HEK293 (cell line): Measurements from ENCODE around the gene IRF6.

ENCODE experiments used
- CTCF ChIA-PET: fragments of 350-600 bp; formaldehyde crosslinking; extraction: SDS; loops from one replicate; lab custom pipeline; 2021; ENCODE audit warnings: antibody characterized with exemption; lab: Yijun Ruan, JAX
- POLR2A ChIA-PET: fragments of 300-600 bp; formaldehyde crosslinking; extraction: SDS; loops from one replicate; lab custom pipeline; 2020; ENCODE audit warnings: antibody characterized with exemption, inconsistent platforms; lab: Yijun Ruan, JAX
- H3K27ac ChIP-seq: fragments of 200-500 bp; sonication (Bioruptor generic); 2 replicates; pipeline ENCODE4 v1.5.1; 2014; ENCODE audit warnings: low read depth, low read length, control low read depth, inconsistent platforms; ENCODE audit errors: extremely low read depth
- H3K36me3 ChIP-seq, 2 experiments: fragments of 200-500 bp in 1 of 2; sonication (Bioruptor generic) in 1 of 2; 1 replicate in 1 of 2; 2 replicates in 1 of 2; pipeline ENCODE4 v1.5.1; 2014 to 2017; ENCODE audit warnings: inconsistent platforms in 2 of 2, low read length in 2 of 2; ENCODE audit not compliant: control insufficient read depth in 2 of 2, insufficient read depth in 1 of 2
- H3K4me1 ChIP-seq: fragments of 200-500 bp; sonication (Bioruptor generic); 2 replicates; pipeline ENCODE4 v1.5.1; 2014; ENCODE audit warnings: mild to moderate bottlenecking, low read length, inconsistent platforms; ENCODE audit not compliant: control insufficient read depth, insufficient read depth
- H3K4me3 ChIP-seq: 2 replicates; pipeline ENCODE4 v1.5.1; 2011; ENCODE audit warnings: low read depth, mild to moderate bottlenecking, control low read depth, low read length, moderate library complexity
- H3K9me3 ChIP-seq: fragments of 200-500 bp; sonication (Bioruptor generic); 2 replicates; pipeline ENCODE4 v1.5.1; 2014; ENCODE audit warnings: low read depth, low read length, inconsistent platforms; ENCODE audit not compliant: control insufficient read depth, insufficient read depth
- BCL11A ChIP-seq: fragments of 450-650 bp; formaldehyde crosslinking; IDR thresholded peaks from 2 replicates; pipeline ENCODE4 v1.5.1; 2016; ENCODE audit warnings: low read depth, missing biosample characterization, missing genetic modification characterization
- SCRT2 ChIP-seq: fragments of 450-650 bp; formaldehyde crosslinking; IDR thresholded peaks from 2 replicates; pipeline ENCODE4 v1.5.1; 2016; ENCODE audit warnings: missing biosample characterization, missing genetic modification characterization
- SP7 ChIP-seq: fragments of 450-650 bp; formaldehyde crosslinking; IDR thresholded peaks from 2 replicates; pipeline ENCODE4 v1.5.1; 2016; ENCODE audit warnings: missing biosample characterization, missing genetic modification characterization
- TCF7L2 ChIP-seq: IDR thresholded peaks from 2 replicates; pipeline ENCODE4 v1.6.1; 2011; ENCODE audit warnings: low read depth, mild to moderate bottlenecking, inconsistent platforms, low read length, moderate library complexity, borderline replicate concordance
- ZBTB17 ChIP-seq: fragments of 450-650 bp; formaldehyde crosslinking; IDR thresholded peaks from 2 replicates; pipeline ENCODE4 v1.5.1; 2016; ENCODE audit warnings: missing biosample characterization, missing genetic modification characterization
- ZBTB20 ChIP-seq: fragments of 450-650 bp; formaldehyde crosslinking; IDR thresholded peaks from 2 replicates; pipeline ENCODE4 v1.5.1; 2016; ENCODE audit warnings: missing biosample characterization, missing genetic modification characterization
- ZBTB8A ChIP-seq: fragments of 450-650 bp; formaldehyde crosslinking; IDR thresholded peaks from 2 replicates; pipeline ENCODE4 v1.5.1; 2016; ENCODE audit warnings: missing biosample characterization, missing genetic modification characterization
- ZFP37 ChIP-seq: fragments of 450-650 bp; formaldehyde crosslinking; IDR thresholded peaks from 2 replicates; pipeline ENCODE4 v1.5.1; 2016; ENCODE audit warnings: missing biosample characterization, missing genetic modification characterization
- ZFP69B ChIP-seq: fragments of 450-650 bp; formaldehyde crosslinking; IDR thresholded peaks from 2 replicates; pipeline ENCODE4 v1.5.1; 2016; ENCODE audit warnings: missing biosample characterization, missing genetic modification characterization
- ZNF10 ChIP-seq: fragments of 450-650 bp; formaldehyde crosslinking; IDR thresholded peaks from 2 replicates; pipeline ENCODE4 v1.5.1; 2017; ENCODE audit warnings: missing biosample characterization, missing genetic modification characterization
- ZNF132 ChIP-seq: fragments of 450-650 bp; formaldehyde crosslinking; IDR thresholded peaks from 2 replicates; pipeline ENCODE4 v1.5.1; 2017; ENCODE audit warnings: missing biosample characterization, missing genetic modification characterization, borderline replicate concordance
- ZNF221 ChIP-seq: fragments of 450-650 bp; formaldehyde crosslinking; IDR thresholded peaks from 2 replicates; pipeline ENCODE4 v1.5.1; 2017; ENCODE audit warnings: missing biosample characterization, missing genetic modification characterization, borderline replicate concordance
- ZNF341 ChIP-seq: fragments of 450-650 bp; formaldehyde crosslinking; IDR thresholded peaks from 2 replicates; pipeline ENCODE4; 2016; ENCODE audit warnings: low read depth, missing biosample characterization, missing genetic modification characterization
- ZNF394 ChIP-seq: fragments of 450-650 bp; formaldehyde crosslinking; IDR thresholded peaks from 2 replicates; pipeline ENCODE4 v1.5.1; 2016; ENCODE audit warnings: missing biosample characterization, missing genetic modification characterization, mild to moderate bottlenecking, moderate library complexity, borderline replicate concordance
- ZNF426 ChIP-seq: fragments of 450-650 bp; formaldehyde crosslinking; IDR thresholded peaks from 2 replicates; pipeline ENCODE4 v1.5.1; 2017; ENCODE audit warnings: missing biosample characterization, missing genetic modification characterization, mild to moderate bottlenecking, inconsistent platforms, moderate library complexity
- ZNF433 ChIP-seq: fragments of 450-650 bp; formaldehyde crosslinking; IDR thresholded peaks from 2 replicates; pipeline ENCODE4 v1.5.1; 2016; ENCODE audit warnings: missing biosample characterization, missing genetic modification characterization, low read depth
- ZNF623 ChIP-seq: fragments of 450-650 bp; formaldehyde crosslinking; IDR thresholded peaks from 2 replicates; pipeline ENCODE4 v1.5.1; 2016; ENCODE audit warnings: missing biosample characterization, missing genetic modification characterization
- ZNF624 ChIP-seq: fragments of 450-650 bp; formaldehyde crosslinking; IDR thresholded peaks from 2 replicates; pipeline ENCODE4 v1.5.1; 2017; ENCODE audit warnings: missing biosample characterization, missing genetic modification characterization
- ZNF677 ChIP-seq: fragments of 450-650 bp; IDR thresholded peaks from 2 replicates; pipeline ENCODE4 v1.5.0; 2018; ENCODE audit warnings: missing biosample characterization, mild to moderate bottlenecking, missing genetic modification characterization, moderate library complexity
- TF ChIP-seq, protein P1 (sequence below): fragments of 450-650 bp; formaldehyde crosslinking; IDR thresholded peaks from 2 replicates; pipeline ENCODE4 v1.5.1; 2017; ENCODE audit warnings: missing biosample characterization, missing genetic modification characterization

Gene IRF6

DNA sequence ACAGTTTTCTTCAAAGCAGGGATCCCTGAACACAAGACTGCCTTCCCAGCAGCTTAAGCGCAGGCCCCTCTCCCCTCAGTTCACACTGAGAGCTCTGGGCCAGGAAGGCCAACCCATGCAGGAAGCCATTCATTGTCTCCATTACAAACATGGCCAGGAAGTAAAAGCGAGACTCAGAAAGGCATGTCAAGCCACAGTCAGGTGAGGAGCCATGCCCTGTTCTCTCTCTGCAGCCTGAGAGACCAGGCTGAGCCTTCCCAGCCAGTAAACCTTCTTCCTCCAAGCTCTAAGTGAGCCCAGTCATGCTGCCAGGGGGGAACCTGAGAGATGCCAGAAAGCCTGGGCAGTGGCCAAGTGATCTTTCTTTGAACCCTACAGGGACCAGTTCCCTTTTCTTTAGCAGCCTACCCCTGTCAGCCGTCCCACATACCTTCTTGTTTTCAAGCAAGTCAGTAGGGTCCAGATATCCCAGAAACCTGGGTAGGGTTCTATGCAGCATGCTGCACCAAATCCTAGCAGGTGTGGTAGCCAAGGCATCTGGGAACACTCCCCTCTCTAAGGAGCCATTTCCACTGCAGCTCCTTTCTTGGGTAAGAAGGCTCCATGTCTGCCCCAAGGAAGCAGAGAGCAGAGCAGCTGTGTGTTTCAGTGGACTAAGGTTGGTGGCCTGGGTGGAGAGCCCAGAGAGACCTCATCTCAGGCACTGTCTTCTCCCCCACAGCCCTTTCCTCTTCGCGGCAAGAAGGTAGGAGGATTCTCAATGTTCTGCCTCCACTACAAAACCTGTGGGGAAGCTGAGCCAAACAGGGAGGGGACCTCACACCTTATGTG lies 49.1 kb downstream of the IRF6 start:
- ChIA-PET CTCF (interaction anchor here (1.8 kb wide), 1 partner anchor 8 kb away, joined by 8 read pairs; no protein-coding TSS in a partner anchor), POLR2A (no interaction called here)
- Histone ChIP-seq H3K27ac (no peak overlapping the region), H3K4me3 (no peak overlapping the region), H3K4me1 (no peaks in the 10 kb centered on the region), H3K9me3 (no peaks in the 10 kb centered on the region), H3K36me3 (no peaks in the 10 kb centered on the region)
- no peak for TF ChIP-seq ZFP69B (tag by site-specific recombination)
- TF ChIP-seq ZBTB8A: no peak

DNA sequence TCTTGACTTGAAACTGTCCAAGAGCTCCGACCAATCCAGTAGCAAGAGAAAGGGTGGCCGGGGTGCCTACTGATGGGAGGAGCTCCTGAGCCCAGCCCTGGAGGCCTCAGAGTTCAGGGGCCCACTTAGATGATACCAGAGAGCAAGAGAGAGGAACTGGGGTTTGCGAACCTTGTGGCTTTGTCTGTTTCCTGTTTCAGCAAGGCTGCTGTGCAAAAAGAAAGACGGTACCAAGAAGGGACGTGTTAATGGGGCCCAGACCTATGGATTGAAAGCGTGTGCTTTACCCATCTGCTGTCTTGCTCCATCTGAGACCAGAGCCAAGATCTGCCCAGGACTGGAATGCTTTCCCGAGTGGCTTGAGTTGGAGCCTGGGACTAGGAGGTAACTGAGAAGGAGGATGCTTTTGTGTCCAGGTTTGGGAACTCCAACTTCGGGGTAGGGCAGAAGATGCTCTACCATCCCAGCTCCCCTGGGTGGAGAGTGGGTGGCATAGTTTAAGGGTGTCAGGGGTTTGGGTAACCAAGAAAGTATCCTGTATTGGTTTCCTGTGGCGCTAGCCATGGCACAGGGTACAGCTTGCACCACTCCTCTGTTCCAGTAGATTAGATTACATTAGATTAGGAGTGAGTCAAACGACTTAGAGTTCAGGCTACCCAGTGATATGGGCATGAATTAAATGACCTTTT lies 49.9 kb downstream of the IRF6 start, which contains the start of gene TRAF3IP3:
Gene TRAF3IP3, plus strand, starts transcription at position 128 of the 689 bp plus-strand sequence. CDS start 3,987 bp downstream, outside the sequence.
- H3K4me3 ChIP-seq: no peak within 1 kb of the TSS
- TF ChIP-seq SCRT2 (no peak), ZNF426 (no peak), ZNF433 (tag by site-specific recombination) (no peak)
- TF ChIP-seq, all 188 proteins: peak for 0
- H3K9me3 ChIP-seq: no peaks in the 10 kb centered on the region
- H3K4me1 ChIP-seq: no peaks in the 10 kb centered on the region
- POLR2A ChIA-PET: no interaction called here
- CTCF ChIA-PET: interaction anchor here (0.5 to 1.8 kb wide), 4 partner anchors 8 to 180 kb away, joined by 3 to 8 read pairs (median 4); no protein-coding TSS in a partner anchor
- no peaks in the 10 kb centered on the region for H3K36me3 ChIP-seq
- no peak within 1 kb of the TSS for H3K27ac ChIP-seq

DNA sequence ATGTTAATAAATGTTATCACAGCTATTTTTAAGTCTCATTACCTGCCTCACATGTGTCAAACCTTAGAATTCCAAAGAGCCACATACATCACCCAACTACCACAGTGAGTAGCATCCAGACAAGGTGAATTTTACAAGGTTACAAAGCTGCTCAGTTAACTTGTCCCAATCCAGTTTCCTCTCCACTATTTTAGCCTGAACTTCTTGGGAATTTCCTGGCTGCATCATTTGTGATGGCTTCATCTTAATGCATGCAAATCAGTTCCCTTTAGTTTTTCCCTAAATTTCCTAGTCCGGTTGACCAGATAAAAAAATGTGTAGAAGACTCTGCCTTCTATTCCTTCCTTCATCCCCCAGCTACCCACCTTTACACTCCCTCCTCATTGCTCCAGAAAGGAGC lies 50.7 kb downstream of the IRF6 start:
- Histone ChIP-seq H3K4me1 (no peaks in the 10 kb centered on the region), H3K36me3 (no peaks in the 10 kb centered on the region), H3K4me3 (no peak overlapping the region), H3K27ac (no peak overlapping the region), H3K9me3 (no peaks in the 10 kb centered on the region)
- ChIA-PET CTCF (interaction anchor here (0.7 to 1.0 kb wide), 4 partner anchors 7 to 179 kb away, joined by 3 to 4 read pairs (median 3); no protein-coding TSS in a partner anchor), POLR2A (no interaction called here)
- TF ChIP-seq, protein P1, sequence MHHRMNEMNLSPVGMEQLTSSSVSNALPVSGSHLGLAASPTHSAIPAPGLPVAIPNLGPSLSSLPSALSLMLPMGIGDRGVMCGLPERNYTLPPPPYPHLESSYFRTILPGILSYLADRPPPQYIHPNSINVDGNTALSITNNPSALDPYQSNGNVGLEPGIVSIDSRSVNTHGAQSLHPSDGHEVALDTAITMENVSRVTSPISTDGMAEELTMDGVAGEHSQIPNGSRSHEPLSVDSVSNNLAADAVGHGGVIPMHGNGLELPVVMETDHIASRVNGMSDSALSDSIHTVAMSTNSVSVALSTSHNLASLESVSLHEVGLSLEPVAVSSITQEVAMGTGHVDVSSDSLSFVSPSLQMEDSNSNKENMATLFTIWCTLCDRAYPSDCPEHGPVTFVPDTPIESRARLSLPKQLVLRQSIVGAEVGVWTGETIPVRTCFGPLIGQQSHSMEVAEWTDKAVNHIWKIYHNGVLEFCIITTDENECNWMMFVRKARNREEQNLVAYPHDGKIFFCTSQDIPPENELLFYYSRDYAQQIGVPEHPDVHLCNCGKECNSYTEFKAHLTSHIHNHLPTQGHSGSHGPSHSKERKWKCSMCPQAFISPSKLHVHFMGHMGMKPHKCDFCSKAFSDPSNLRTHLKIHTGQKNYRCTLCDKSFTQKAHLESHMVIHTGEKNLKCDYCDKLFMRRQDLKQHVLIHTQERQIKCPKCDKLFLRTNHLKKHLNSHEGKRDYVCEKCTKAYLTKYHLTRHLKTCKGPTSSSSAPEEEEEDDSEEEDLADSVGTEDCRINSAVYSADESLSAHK: no peak
- TF ChIP-seq BCL11A: no peak
- TF ChIP-seq ZNF677: no peak
- TF ChIP-seq ZBTB17: no peak
- TF ChIP-seq SP7 (tag by site-specific recombination): no peak
- no peak for TF ChIP-seq ZNF221
- TF ChIP-seq ZNF624 (tag by site-specific recombination): no peak
- no peak for TF ChIP-seq ZNF623 (tag by site-specific recombination)

DNA sequence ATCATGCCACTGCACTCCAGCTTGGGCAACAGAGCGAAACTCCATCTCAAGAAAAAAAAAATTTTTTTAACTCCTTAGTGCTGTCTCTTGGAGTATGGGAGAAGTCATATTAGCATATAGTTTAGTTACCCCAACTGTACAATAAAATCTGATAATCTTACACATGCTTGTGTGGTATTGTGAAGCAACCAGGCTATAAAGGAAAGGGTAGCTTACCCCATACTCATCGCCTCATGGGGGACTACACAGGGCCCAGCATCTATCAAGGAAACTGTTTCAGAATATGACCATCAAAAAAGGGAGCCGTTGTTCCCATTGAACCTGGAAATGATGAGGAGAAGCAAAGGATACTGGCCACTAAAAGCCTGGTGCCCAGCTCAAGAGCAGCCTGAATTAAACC lies 53.1 kb downstream of the IRF6 start:
- Histone ChIP-seq H3K4me1 (no peaks in the 10 kb centered on the region), H3K4me3 (no peak overlapping the region), H3K9me3 (no peaks in the 10 kb centered on the region), H3K36me3 (no peaks in the 10 kb centered on the region), H3K27ac (no peak overlapping the region)
- TF ChIP-seq ZFP37 (tag by site-specific recombination): no peak
- no peak for TF ChIP-seq ZNF394
- TF ChIP-seq ZNF132: no peak
- TF ChIP-seq TCF7L2: no peak
- TF ChIP-seq ZNF10 (tag by site-specific recombination): no peak
- TF ChIP-seq ZBTB20 (tag by site-specific recombination): no peak
- TF ChIP-seq ZNF341: no peak
- POLR2A ChIA-PET: no interaction called here
- CTCF ChIA-PET: interaction anchor here (0.8 kb wide), 1 partner anchor 183 kb away, joined by 3 read pairs; no protein-coding TSS in a partner anchor
